DOHH2 (cell line): Measurements from ENCODE around the gene LRMDA.

Experiments used
- CTCF ChIP-seq: fragments of 200-600 bp; sonication (generic); IDR thresholded peaks from one replicate; pipeline ENCODE4 v1.5.1; 2014; ENCODE audit warnings: antibody characterized with exemption, mild to moderate bottlenecking, low read depth, low read length; ENCODE audit not compliant: poor library complexity, severe bottlenecking
- EZH2phosphoT487 ChIP-seq: fragments of 200-600 bp; sonication (generic); IDR thresholded peaks from 2 replicates; pipeline ENCODE4 v1.6.1; 2017; ENCODE audit warnings: borderline replicate concordance, mild to moderate bottlenecking, antibody characterized with exemption, low read length, moderate library complexity, mixed read lengths

- TF ChIP-seq CTCF (no peak), EZH2phosphoT487 (no peak)
These were observed 5.5 kb downstream of the LRMDA start for GRCh38 chr10:75436896-75437295.
